GM21576 (cell line): ENCODE results near the gene PLPPR2.
"Not testable (repeated sequence)": the region's sequence is repeated elsewhere in the genome, so short reads cannot be mapped to it uniquely, and the experiment has no call there.

ENCODE experiments used
- ATAC-seq: cut with Tn5 transposase; IDR thresholded peaks from one replicate; pipeline ENCODE4 v1.9.1; 2021; ENCODE audit warnings: mild to moderate bottlenecking, moderate library complexity; ENCODE audit not compliant: unreplicated experiment

Gene PLPPR2

GRCh38 chr19:11355160-11356073 is at the start of gene PLPPR2:
TSS of gene PLPPR2 (plus strand) at chr19:11355432. CDS start at chr19:11357674, 2,242 bp downstream.
- no peak for ATAC-seq

DNA sequence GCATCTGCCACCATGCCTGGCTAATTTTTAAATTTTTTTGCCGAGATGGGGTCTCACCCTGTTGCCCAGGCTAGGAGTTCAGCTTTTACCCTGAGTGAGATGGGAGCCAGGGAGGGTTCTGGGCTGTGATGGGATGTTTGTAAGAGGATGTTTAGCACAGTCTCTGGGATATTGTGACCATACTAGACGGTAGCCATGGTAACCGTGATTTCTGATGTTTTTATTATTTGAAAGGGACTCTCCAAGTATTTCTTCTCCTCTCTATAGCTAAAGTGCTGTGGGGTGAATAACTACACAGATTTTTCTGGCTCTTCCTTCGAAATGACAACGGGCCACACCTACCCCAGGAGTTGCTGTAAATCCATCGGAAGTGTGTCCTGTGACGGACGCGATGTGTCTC is 48.9 kb upstream of the PLPPR2 start:
- no peak for ATAC-seq

DNA sequence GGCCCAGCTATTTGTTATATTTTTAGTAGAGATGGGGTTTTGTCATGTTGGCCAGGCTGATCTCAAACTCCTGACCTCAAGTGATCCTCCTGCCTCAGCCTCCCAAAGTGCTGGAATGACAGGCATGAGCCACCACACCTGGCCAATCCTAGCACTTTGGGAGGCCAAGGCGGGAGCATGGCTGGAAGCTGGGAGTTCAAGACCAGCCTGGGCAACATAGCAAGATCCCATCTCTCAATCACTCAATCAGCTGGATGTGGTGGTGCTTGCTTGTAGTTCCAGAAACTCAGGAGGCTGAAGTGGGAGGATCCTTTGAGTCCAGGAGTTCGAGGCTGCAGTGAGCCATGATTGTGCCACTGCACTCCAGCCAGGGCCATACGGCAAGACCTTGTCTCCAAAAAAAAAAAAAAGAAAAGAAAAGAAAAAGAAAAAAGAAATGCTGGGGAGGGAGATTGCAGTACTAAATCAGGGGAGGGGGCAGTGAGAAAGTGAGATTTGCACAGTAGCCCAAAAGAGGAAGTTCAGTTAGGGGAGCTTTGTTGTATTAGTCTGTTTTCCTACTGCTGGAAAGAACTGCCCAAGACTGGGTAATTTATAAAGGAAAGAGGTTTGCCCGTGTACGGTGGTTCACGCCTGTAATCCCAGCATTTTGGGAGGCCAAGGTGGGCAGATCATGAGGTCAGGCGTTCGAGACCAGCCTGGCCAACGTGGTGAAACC is 34.8 kb upstream of the PLPPR2 start:
- not testable (repeated sequence) for ATAC-seq

DNA sequence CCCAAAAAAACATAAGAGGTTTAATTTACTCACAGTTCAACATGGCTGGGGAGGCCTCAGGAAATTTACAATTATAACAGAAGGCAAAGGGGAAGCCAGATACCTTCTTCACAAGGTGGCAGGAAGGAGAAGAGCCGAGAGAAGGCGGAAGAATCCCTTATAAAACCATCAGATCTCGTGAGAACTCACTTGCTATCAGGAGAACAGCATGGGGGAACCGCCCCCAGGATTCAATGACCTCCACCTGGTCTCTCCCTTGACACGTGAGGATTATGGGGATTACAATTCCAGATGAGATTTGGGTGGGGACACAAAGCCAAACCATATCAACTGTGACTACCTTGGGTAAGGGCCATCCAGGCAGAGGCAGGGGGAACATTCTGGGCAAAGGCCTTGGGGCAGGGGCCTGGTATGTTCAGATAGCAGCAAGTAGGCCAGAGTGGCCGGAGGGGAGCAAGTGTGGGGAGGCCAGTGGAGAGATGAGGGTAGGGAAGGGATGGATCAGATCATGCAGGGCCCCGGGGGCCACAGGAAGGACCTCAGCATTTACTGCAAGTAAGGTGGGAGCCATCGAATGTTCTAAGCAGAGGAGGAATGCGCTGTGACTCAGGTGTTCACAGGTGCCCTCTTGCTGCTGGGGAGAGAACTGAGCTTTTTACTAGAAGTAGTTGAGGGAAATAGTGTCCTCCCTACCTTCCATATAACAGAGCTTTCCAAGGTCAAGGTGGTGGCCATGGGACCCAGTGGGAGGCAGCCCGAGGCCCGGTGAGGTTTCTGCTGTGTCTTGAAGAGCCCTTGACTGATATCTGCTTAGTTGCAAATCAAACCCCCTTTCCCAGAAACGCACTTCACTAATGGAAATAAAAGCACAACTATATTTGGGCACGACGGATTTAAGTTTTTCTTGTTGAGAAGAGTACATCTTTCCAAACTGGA is 33.8 kb upstream of the PLPPR2 start:
- no peak for ATAC-seq

GRCh38 chr19:11322269-11323024 is 32.8 kb upstream of the PLPPR2 start:
- ATAC-seq: no peak

- ATAC-seq: no peak
Observed at GRCh38 chr19:11323601-11324078, 31.6 kb upstream of the PLPPR2 start.

DNA sequence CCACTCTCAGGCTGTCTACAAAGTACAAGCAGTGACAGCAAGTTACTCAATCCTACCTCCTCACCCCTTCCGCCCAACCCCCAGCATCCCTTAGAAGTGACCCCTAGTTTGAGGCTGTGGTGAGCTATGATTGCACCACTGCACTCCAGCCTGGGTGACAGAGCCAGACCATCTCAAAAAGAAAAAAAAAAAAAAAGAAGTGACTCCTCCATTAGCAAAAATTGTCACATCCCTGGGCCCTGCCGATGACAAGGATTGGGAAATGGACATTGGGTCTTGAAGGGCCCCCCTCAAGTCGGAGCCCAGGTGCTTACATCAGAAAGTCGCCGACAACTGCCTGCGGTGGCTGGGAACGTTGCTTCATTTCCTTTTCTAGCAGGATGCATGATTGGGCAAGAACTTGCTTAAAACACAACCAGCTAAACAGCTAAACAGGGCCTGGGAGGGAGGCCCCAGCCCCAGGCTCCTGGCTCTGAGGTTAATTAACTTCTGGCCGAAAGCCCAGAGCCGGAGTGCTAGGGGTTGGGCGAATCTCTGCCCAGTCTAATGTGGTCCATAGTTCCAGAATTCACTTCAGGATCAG is 31.1 kb upstream of the PLPPR2 start:
- no peak for ATAC-seq

DNA sequence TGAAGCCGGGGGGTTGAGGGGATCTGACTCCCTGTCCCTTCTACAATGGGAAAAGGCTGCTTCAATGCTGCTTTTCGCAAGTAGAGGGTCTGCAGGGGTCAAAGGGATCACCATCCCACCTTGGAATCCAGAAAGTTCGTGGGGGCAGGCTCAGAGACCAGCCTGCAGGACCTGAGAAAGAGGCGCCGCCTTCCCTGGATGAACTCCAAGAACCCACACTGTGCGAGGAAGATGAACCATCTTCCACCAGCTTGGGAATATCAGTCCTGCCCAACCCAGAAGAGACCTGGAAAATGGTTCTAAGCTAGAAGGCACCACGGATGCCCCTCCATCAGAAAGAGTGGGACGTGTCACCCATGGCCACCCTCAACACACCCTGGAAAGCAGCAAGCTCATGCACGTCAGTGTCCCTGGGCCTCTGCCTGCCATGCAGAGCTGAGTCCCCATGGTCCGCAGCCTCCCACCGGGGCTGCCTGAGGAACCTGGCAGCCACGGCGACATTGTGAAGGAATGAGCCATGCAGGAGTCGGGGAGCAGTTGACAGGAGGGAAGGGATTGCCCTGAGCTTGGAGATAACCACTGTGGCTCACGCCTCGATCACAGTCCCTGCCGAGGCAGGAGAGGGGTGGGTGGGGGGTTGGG is 30.4 kb upstream of the PLPPR2 start:
- ATAC-seq: no peak

- ATAC-seq: no peak
Observed at GRCh38 chr19:11325544-11325943, 29.7 kb upstream of the PLPPR2 start.

- no peak for ATAC-seq
Observed at GRCh38 chr19:11330127-11330526, 25.1 kb upstream of the PLPPR2 start.

- no peak for ATAC-seq
Observed at GRCh38 chr19:11331502-11331901, 23.7 kb upstream of the PLPPR2 start.

- no peak for ATAC-seq
Observed at GRCh38 chr19:11332822-11333221, 22.4 kb upstream of the PLPPR2 start.

GRCh38 chr19:11333838-11334237 is 21.4 kb upstream of the PLPPR2 start:
- ATAC-seq: not testable (repeated sequence)

- no peak for ATAC-seq
Observed at GRCh38 chr19:11335449-11336146, 19.6 kb upstream of the PLPPR2 start.

DNA sequence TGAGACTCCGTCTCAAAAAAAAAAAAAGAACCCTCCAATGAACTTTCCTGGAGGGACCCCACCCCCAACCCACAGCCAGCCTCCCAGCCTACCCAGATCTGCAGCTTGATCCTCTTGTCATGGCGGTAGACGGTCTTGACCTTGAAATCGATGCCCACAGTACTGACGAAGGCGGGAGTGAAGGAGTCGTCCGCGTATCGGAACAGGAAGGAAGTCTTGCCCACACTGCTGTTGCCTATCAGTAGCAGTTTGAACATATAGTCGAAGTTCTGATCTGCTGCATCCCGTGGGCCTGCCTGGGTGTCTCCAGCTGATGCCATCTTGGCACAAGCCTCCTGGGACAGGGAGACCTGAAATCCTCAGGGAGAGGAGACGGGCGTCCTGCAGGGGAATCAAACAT is 18.2 kb upstream of the PLPPR2 start:
- ATAC-seq: no peak

DNA sequence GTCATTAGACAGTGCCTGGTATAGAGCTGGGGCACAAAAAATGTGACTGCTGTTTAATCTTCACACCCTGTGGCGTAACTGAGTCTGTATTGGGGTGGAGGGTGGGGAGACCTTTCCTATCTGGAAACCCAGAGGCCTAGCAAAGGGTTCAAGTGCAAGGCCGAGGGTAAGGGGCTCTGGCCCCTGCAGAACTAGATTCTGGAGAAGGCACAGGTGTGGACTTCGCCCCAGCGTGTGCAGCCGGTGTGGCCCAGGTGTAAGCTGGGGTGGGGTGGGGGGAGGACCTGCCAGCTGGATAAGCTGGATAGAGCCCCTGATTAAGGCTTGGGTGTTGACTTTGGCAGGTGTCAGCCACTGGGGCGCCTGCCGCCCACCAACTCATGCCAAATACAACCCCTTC is 17.1 kb upstream of the PLPPR2 start:
- no peak for ATAC-seq

- no peak for ATAC-seq
Observed at GRCh38 chr19:11338569-11339253, 16.5 kb upstream of the PLPPR2 start.
